Daoy (cell line): ENCODE data around the gene NRN1. TPM values are rescaled to one million over a fixed set of nuclear protein-coding genes. Genes with fewer than 3 reads are reported as not detected.
"Not testable (repeated sequence)": the region's sequence is repeated elsewhere in the genome, so short reads cannot be mapped to it uniquely, and the experiment has no call there.

Source experiments
- DNase-seq: peaks from one replicate; pipeline ENCODE4 v3.0.0-alpha.2; 2015; ENCODE audit warnings: low read depth
- total RNA-seq: library from RNA; depleted of rRNA; stranded (reverse); fragments of >200 nt; shearing (Covaris generic); gene quantifications from 2 replicates; pipeline ENCODE4 v1.2.3, GENCODE V29; 2014

The NRN1 gene
- total RNA-seq, 1 experiment from 2014 or later, result 47.5 TPM

DNA sequence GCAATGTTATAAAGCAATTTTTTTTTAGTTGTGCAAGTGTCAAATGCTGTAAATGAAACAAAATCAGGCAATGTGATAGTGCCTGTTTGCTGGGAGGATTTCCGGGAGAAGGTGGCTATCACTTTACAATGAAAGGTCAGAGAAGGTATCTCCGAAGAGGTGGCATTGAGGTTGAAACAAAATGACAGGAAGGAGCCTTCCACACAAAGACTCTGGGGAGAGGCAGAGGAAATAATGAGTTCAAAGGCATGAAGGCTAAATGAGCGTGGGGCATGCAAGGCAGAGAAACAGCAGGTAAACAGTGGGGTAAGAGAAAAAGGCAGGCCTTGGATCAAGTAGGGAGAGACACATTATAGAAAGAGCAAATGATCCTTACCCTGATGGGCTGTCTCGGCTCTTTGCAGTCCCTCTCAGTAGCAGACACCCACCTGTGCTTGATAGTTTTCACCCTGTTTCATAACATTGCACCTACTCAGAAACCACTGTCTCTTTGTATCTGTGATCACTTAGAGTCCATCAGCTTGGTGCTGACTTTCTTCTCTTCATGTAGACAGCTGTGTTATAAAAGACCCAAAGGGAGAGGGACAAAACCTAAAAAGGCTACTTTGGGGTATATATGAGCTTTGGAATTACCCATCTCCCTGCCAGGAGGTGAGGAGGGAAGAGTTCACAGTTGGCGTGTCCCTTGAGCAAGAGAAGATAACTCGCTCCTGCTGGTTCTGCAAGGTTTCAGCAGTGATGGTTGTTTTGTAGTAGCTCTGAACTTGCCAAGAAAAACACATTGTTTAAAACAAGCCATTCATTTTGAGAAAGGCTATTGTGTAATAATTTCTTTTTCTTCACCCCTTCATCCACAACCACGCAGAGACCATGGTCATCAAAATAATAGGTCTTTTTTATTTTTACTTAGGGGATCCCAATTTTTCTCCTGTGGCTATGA is 22.3 kb downstream of the NRN1 start:
- no peak for DNase-seq

GRCh38 chr6:5981126-5982026 is 25.3 kb downstream of the NRN1 start:
- peak; percentile 80 for DNase-seq

DNA sequence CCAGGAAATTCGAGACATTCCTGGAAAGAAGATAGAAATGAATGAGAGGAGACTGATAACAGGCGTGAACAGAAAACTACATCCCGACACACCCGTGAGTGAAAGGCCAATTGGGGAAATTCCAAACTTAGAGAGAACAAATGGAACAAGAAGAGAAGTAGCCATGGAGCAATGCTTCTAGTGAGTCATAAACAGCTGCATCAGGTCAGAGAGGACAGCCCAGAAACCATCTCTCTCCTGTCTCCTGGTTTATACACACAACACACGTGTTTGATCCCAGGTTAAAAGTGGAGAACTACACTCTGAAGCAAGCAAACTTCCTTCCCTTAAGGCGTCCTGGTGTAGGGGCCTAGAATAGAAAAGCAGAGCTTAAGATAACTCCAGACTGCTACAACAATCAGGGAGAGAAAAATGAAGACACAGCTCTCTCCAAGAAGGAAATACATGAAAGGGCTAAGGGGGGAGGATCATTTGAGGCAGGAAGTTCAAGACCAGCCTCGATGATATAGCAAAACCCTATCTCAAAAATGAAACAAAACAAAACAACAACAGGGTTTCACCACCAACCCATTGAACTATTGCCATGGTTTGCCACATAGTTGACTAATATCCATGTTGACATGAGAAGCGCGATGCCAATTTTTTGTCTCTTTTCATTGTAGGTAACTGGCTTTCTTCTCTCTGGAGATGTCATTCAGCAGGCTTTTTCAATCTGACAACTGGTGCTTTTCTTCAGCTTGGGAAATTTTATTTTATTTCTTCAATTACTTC is 26.9 kb downstream of the NRN1 start:
- DNase-seq, result peak; percentile 52

GRCh38 chr6:5976811-5977210 is 29.9 kb downstream of the NRN1 start:
- no peak for DNase-seq

DNA sequence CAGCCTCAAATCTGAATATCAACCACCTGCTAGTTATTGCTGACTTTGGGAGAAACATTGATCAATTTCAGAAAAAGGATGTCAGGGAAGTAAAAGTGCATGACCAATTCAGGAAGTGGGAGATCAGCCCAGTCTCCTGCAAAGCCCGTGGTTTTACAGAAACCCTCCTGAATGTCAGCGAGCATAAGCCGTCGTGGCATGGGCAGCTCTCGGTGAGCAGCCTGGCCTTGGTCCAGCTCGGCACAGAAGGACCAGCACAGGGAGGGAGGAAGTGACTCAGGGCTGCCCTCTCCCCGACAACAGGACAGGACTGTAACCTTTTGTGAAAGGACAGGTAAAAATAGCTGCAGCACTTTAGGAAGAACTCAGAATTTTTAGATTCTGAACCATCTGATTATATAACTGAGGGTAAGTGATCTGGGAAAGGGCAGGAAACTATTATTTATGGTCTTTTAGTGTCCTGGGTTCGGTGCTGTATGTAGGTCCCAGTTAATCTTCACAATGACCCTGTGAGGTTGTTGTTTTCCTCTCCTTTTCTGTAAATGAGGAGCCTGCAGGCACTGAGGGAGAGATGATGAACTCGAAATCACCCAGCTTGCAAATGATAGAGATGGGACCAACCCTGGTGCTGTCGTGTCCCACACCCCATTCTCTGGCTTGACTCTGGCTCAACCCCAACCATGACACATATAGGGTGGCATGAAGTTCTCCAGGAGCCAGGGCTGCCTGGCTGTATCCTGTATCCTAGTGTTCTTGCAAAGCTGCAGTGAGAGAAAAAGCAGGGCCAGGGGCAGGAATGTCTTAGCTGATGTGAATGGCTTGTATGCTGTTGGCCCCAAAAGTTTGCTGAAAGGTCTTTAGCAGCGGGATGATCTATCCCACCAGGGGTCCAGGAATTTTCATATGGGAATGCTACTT is 37.6 kb downstream of the NRN1 start:
- DNase-seq, result peak; percentile 92

GRCh38 chr6:5968036-5968435 is 38.7 kb downstream of the NRN1 start:
- DNase-seq, result not testable (repeated sequence)

DNA sequence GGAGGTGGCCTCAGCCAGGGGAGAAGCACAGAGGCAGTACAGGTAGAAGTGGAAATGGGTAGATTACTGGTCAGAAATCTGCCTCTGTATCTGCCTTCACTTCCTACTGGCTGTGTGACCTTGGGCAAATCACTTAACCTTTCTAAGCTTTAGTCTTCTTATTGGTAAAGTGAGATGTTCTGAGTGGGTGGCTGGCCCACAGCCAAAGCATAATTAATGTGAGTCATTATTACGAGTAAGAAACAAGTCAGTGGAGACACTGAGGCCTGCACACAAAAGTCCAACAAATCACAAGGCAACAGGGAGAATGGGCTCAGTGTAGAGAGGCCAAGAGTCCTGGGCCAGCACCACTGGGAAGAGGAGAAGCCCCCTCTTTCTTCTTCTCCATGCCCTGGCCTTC is 39.1 kb downstream of the NRN1 start:
- peak; percentile 47 for DNase-seq

GRCh38 chr6:5962794-5963193 is 43.9 kb downstream of the NRN1 start:
- DNase-seq, result no peak

GRCh38 chr6:5961836-5962235 is 44.9 kb downstream of the NRN1 start:
- DNase-seq, result no peak

DNA sequence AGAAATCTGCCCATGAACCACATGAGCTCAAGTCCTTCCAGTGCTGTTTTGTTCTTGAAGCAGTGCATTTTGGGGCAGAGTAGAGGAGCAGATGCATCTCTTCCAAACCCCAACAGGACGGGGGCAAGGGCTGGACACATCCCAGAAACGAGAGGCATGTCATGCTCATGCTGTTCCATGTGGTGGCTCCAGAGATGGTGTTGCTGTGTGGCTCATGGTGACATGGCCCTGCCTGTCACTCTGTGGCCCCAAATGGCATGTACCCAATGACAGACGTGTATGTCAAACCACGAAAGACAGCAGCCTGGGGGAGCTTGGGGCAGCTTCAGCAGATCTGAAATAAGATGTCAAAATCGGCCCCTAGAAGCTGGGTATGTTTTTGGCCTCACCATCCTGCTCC is 46.3 kb downstream of the NRN1 start:
- no peak for DNase-seq

DNA sequence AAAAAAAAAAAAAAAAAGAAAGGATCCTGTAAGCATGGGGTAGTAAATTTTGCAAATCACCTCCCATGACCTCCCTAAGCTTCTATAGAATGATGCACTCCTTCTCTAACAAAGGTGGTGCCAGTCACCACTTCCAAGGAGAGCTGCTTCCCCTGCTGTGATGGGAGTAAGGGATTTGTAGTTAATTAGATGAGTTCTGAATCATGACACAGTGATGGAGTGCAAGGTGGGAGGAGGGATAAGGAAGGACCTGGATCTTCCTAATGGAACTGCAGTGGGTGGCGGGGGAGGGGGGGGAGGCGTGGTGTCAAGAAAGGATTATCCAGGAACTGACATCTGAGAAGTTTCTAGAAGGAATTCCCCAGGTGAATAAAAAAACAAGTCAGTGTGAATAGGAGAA is 47.8 kb downstream of the NRN1 start:
- DNase-seq, result no peak

- no peak for DNase-seq
These were observed 49.8 kb downstream of the NRN1 start for GRCh38 chr6:5956939-5957338.

DNA sequence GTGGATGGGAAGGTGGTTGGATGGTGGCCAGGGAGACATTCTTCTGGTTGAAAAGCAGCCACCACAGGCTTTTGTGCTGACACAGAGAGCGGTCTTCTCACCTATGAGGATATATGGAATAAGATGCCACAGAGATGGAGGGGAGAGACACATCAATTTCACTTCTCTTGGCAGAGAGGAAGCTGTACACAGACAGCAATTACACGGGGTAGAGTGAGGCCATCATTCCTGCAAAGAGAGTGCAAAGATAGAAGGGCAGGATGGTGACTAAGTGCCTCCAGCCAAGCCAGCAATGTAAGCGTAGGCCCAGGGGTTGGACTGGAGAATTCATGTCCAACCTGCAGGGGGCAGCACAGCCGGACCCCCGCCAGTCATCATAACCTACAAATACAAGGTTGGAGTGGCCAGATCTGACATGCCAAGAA is 56.4 kb downstream of the NRN1 start:
- peak; percentile 81 for DNase-seq
